Omental fat pad (tissue), 4 donors: Measurements from ENCODE around the gene TM4SF20. TPM values are rescaled to one million over a fixed set of nuclear protein-coding genes. Genes with fewer than 3 reads are reported as not detected.
"Not testable (repeated sequence)": the region's sequence is repeated elsewhere in the genome, so short reads cannot be mapped to it uniquely, and the experiment has no call there.

Experiments
- ATAC-seq: fragments of 150-250 bp; one replicate; pipeline ENCODE4 v1.9.1; 2016; ENCODE audit warnings: mild to moderate bottlenecking, moderate library complexity; ENCODE audit not compliant: low FRiP score
- DNase-seq: peaks from one replicate; pipeline ENCODE4 v3.0.0-alpha.2; 2019; ENCODE audit warnings: low spot score
- total RNA-seq, 4 donors: library from RNA; depleted of rRNA; stranded (reverse); fragments of >200 nt; gene quantifications; one replicate each; pipeline ENCODE4 v1.1.0, GENCODE V29; 2016
- TF ChIP-seq, protein P1 (sequence below), 3 donors: fragments of 450-650 bp; IDR thresholded peaks; one replicate each; pipeline ENCODE4 v1.5.1; 2016 to 2017; ENCODE audit warnings: antibody characterized with exemption in 3 of 3, mild to moderate bottlenecking in 3 of 3, moderate library complexity in 2 of 3

TM4SF20 gene
- total RNA-seq, 4 donors from 2014 or later, result not detected

DNA sequence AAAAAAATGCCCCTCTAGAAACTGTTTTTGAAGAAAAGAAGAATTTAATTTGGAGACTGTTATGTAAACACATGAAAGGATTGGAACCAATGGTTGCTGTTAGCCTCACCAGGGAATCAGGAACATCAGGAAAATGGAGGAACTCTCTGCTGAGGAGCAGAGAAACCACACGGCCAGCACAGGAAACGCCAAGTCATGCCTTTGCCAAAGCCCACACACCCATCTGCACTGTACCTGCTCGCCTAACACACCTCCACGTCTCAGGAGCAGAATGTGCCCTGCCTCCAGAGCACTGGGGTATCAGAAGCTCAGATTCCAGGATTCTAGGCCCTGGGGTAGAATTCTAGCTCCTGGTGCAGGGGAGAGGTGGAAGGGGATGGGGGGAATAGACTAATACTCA lies 18.5 kb upstream of the TM4SF20 start:
- ATAC-seq (no peak), DNase-seq (no peak)
- TF ChIP-seq, protein P1, sequence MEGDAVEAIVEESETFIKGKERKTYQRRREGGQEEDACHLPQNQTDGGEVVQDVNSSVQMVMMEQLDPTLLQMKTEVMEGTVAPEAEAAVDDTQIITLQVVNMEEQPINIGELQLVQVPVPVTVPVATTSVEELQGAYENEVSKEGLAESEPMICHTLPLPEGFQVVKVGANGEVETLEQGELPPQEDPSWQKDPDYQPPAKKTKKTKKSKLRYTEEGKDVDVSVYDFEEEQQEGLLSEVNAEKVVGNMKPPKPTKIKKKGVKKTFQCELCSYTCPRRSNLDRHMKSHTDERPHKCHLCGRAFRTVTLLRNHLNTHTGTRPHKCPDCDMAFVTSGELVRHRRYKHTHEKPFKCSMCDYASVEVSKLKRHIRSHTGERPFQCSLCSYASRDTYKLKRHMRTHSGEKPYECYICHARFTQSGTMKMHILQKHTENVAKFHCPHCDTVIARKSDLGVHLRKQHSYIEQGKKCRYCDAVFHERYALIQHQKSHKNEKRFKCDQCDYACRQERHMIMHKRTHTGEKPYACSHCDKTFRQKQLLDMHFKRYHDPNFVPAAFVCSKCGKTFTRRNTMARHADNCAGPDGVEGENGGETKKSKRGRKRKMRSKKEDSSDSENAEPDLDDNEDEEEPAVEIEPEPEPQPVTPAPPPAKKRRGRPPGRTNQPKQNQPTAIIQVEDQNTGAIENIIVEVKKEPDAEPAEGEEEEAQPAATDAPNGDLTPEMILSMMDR (IDR thresholded peaks at IDR 0.05), result no peak

DNA sequence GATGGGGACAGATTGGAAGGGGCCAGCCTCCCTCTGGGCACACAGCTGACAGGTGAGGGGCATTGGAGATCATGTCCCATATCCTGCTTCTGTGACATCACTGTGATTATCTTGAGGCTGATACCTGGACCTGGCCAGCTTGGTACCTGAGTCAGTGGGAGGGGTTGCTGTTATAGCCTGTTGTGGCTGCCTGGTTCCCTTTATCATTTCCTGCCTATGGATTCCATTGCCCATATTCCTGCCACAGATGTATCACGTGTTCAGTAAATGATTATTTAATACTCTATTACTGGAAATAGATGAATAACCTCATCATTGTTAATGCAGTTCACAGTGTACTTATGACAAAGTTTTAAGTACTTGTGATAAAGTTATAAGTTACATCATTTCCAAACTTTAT lies 16.4 kb upstream of the TM4SF20 start:
- ATAC-seq, result no peak
- TF ChIP-seq, protein P1 (IDR thresholded peaks at IDR 0.05), result no peak
- DNase-seq, result no peak

DNA sequence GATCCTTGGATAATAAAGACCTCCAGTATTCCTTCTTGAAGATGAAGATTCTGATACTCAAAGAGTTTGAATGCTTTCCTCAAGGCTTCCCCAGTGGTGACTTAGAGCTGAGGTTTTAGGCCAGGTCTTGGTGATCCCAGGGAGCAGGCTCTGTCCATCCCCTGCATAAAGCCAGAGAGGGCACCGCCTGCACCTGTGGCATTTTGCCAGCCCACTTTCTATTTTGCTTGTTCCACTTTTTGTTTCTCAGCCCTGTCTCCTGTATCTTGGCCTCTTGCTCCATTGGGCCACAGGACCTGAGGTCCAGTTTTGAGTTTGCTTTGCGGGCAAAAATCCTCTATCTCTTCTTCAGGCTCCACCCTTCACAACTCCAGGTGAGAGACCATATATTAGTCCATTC lies 15.3 kb upstream of the TM4SF20 start:
- DNase-seq (no peak), ATAC-seq (no peak)
- TF ChIP-seq, protein P1 (IDR thresholded peaks at IDR 0.05), result no peak

DNA sequence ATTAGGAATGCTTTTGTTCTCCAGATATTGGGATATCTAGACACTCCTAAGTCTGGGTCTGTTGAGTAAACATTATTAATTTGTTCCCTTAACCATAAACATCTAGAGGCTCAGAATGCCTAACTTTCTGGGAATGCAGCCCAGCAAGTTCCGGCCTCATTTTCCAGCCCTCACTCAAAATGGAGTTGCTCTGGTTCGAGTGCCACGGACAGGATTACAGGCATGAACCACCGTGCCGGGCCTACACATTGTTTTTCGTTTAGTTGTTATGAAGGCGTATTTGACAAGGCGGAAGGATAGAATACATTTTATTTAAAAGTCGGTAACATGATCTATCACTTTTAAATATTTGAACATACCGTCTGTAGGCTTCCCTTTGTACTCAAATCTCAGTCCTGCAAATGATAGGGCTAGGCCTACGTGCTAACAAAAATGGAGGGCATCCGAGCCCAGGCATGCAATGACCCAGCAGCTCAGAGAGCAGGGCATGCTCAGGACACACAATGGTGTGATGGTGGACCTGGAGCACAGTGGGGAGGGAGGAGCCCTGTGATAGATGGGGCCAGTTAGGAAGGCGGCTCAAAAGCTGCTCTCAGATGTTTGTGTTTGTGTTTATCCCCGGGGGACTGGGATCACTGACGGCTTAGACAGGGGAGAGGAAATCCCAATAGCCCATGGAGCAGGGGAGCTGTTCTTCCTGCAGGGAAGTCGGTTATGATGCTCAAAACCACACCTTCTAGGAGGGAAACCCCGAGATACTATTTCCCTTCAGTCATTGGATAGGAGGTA lies 11.6 kb upstream of the TM4SF20 start:
- ATAC-seq, result no peak
- TF ChIP-seq, protein P1 (IDR thresholded peaks at IDR 0.05), result no peak
- DNase-seq, result no peak

DNA sequence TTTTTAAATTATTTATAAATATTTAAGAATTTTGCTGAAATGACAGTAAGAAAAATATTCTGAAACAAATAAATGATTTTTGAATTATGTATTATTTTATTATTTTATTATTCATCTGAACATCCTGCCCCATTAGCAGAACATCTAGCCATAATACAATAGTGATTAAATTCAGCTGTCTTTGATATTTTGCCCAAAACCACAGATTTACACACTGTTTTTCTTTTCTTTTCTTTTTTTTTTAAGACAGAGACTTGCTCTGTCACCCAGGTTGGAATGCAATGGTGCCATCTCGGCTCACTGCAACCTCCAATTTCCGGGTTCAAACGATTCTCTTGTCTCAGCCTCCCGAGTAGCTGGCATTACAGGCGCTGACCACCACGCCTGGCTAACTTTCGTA lies 10.6 kb upstream of the TM4SF20 start:
- TF ChIP-seq, protein P1 (IDR thresholded peaks at IDR 0.05), result no peak
- DNase-seq, result no peak
- no peak for ATAC-seq

DNA sequence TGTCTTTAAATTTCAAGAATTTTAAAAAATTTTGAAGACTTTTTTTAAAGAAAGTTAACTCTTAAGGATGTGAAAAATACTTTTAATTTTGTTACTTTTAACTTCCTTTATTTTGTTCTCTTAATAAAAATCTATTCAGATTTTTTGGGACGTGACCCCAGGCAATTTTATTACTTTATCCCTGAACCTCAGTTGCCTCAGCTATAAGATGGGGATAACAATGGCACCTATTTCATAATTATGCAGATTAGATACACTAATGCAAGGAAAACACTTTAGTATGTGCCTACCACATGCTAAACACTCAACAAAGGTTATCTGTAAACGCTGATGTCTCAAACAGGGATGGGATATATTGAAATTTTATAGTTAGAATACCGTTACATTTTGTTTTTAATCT lies 10.1 kb upstream of the TM4SF20 start:
- no peak for ATAC-seq
- no peak for DNase-seq
- TF ChIP-seq, protein P1 (IDR thresholded peaks at IDR 0.05), result no peak

DNA sequence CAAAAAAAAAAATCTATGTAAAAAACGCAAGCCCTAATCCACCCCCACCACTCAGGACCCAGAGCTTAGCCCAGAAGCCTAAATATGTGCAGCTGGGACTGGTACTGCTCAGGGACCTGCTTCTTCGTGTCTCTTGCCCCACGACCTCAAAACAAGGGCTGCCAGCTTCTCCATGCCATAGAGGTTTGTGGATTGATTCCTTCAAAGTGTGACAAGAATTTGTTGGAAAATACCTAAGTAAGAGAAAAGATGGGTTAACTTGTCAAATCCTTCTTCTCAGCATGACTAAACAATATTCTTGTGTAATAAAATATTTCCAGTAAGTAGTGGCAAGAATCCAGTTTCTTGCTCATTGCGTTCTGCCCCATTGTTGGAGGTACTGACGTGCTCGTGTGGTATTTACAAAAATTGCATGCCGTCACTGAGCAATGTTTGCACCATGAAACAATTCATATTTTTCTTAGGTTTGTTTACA lies 9.5 kb upstream of the TM4SF20 start:
- ATAC-seq (no peak), DNase-seq (no peak)
- TF ChIP-seq, protein P1 (IDR thresholded peaks at IDR 0.05), result no peak

DNA sequence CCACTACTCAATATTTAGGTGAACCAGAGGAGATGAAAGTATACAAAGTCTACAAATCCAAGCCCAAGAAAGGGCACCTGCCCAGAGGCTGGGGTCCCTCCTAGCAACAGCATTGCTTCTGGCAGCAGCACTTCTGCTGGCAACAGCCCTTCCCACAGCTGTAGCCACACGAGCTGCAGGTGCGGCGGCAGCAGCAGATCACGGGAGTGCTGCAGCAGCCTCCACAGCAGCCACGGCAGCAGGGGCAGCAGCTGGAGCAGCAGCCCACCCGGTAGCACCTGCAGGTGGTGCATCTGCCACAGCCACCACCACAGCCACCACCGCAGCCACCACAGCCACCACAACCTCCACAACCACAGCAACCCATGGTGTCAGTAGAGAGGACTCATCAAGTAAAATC lies 8.5 kb upstream of the TM4SF20 start, which contains the start of gene SCYGR1:
Gene SCYGR1, minus strand, starts transcription at position 367 of the 400 bp plus-strand sequence. Its CDS starts 0 bp downstream, at position 367.
- not testable (repeated sequence) for ATAC-seq, DNase-seq
